ENCODE results near the gene PAPLN.

PAPLN gene

GRCh38 chr14:73240816-73241480 lies 3.6 kb downstream of the PAPLN start:
- Histone ChIP-seq H3K4me3 (ENCODE audit: low read depth, low read length) (no peak overlapping the region), H3K27me3 (replicated peaks) (peaks cover 7% of the 10 kb centered on the region), H3K27ac (no peak overlapping the region), H3K36me3 (replicated peaks) (no peaks in the 10 kb centered on the region)
- TF ChIP-seq CTCF (IDR thresholded peaks at IDR 0.05; ENCODE audit: low read depth, low read length, missing control alignments) = no peak
- in situ Hi-C loops (cut with HindIII; ENCODE audit: low pct_ligation_motif_present, low sequenced_read_pairs) = no loop called here
- DNase-seq = no peak

DNA sequence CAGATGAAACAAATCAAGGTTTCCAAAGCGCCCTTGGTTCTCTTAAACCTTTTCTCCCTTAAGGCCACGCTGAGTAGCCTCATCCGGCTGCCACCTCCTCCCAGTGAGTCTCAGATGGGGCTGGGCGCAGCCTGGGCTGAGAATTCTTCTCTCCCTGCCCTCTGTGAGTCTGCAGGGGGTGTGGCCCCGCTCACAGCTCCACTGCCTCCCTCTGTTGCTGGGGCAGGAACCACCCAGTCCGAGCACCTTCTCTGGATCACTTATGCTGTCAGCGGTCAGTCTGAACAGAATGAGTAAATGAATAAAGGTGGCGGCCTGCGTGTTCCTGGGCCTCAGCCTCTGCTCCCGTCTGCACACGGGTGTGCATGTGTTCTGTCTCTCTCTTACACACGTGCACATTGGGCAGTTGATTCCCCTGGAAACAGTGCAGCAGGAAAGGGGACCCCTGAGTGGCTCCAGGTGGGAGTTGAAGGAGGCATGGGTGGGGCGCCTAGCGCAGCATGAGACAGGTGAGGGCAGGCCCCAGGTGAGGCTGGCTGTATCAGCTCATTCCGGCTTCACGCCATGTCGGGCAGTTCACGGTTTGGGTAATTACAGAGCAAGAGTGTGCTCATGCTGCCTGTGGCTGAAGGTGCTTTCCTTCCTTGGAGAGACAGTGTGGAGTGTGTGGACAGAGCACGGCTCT lies 4.3 kb downstream of the PAPLN start:
- no peaks in the 10 kb centered on the region for H3K36me3 ChIP-seq (replicated peaks)
- in situ Hi-C loops (cut with HindIII; ENCODE audit: low pct_ligation_motif_present, low sequenced_read_pairs) = no loop called here
- H3K27ac ChIP-seq = no peak overlapping the region
- no peak for DNase-seq
- H3K27me3 ChIP-seq (replicated peaks) = peaks cover 7% of the 10 kb centered on the region
- no peak for TF ChIP-seq CTCF (IDR thresholded peaks at IDR 0.05; ENCODE audit: low read depth, low read length, missing control alignments)
- H3K4me3 ChIP-seq (ENCODE audit: low read depth, low read length) = no peak overlapping the region

DNA sequence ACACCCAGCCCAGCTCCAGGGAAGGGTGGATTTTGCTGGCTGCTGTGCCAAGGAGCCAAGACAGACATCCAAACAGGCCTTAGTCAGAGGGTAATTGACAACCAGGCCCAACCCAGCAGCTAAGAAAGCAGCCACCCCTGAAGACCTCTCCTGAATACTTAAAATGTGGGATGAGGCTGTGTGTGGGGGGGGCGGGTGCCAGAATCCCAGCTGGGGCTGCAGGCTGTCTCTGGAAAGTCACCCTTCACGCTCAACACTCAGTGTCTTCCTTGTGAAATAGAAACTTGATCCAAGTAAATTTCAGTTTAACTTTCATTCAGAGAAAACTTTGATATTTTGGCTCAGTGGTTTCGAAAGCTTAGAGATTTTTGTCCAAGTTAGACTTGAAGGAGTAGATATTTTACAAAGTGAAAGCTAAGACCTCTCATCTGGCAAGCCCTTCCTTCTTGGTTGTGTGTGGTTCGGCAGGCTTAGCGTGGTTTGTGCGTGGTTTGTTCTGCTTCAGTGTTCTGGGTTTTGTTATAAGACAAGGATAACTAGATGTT lies 5.1 kb downstream of the PAPLN start:
- H3K36me3 ChIP-seq (replicated peaks) = no peaks in the 10 kb centered on the region
- no peak for DNase-seq
- H3K4me3 ChIP-seq (ENCODE audit: low read depth, low read length) = no peak overlapping the region
- TF ChIP-seq CTCF (IDR thresholded peaks at IDR 0.05; ENCODE audit: low read depth, low read length, missing control alignments) = no peak
- H3K27me3 ChIP-seq (replicated peaks) = peaks cover 1% of the 10 kb centered on the region
- no peak overlapping the region for H3K27ac ChIP-seq
- in situ Hi-C loops (cut with HindIII; ENCODE audit: low pct_ligation_motif_present, low sequenced_read_pairs) = no loop called here

GRCh38 chr14:73243341-73243740 lies 6.0 kb downstream of the PAPLN start:
- TF ChIP-seq CTCF (IDR thresholded peaks at IDR 0.05; ENCODE audit: low read depth, low read length, missing control alignments) = no peak
- Histone ChIP-seq H3K27me3 (replicated peaks) (no peaks in the 10 kb centered on the region), H3K36me3 (replicated peaks) (no peaks in the 10 kb centered on the region), H3K27ac (no peak overlapping the region), H3K4me3 (ENCODE audit: low read depth, low read length) (no peak overlapping the region)
- no peak for DNase-seq
- in situ Hi-C loops (cut with HindIII; ENCODE audit: low pct_ligation_motif_present, low sequenced_read_pairs) = no loop called here

- Histone ChIP-seq H3K27me3 (replicated peaks) (no peaks in the 10 kb centered on the region), H3K4me3 (ENCODE audit: low read depth, low read length) (no peak overlapping the region), H3K27ac (no peak overlapping the region), H3K36me3 (replicated peaks) (no peaks in the 10 kb centered on the region)
- no peak for TF ChIP-seq CTCF (IDR thresholded peaks at IDR 0.05; ENCODE audit: low read depth, low read length, missing control alignments)
- in situ Hi-C loops (cut with HindIII; ENCODE audit: low pct_ligation_motif_present, low sequenced_read_pairs) = no loop called here
- no peak for DNase-seq
These were observed 6.4 kb downstream of the PAPLN start for GRCh38 chr14:73243748-73244147.
